Chondrocyte (in vitro differentiated cells): ENCODE data around the gene GGACT. TPM values are rescaled to one million over a fixed set of nuclear protein-coding genes. Genes with fewer than 3 reads are reported as not detected.

ENCODE experiments used
- DNase-seq: peaks from one replicate; pipeline ENCODE4 v3.0.0; 2021; ENCODE audit warnings: mixed read lengths, low spot score
- H3K27ac Mint-ChIP-seq: one replicate; pipeline ENCODE4 v1.8.0; 2021; ENCODE audit warnings: mild to moderate bottlenecking, moderate library complexity, mixed read lengths; ENCODE audit not compliant: unreplicated experiment
- H3K27me3 Mint-ChIP-seq: 2 replicates; pipeline ENCODE4 v1.8.0; 2021; ENCODE audit warnings: low read depth, mixed read lengths
- H3K36me3 Mint-ChIP-seq: 2 replicates; pipeline ENCODE4 v1.8.0; 2021; ENCODE audit warnings: low read depth, mixed read lengths
- H3K4me1 Mint-ChIP-seq: 2 replicates; pipeline ENCODE4 v1.8.0; 2021; ENCODE audit warnings: low read depth, mild to moderate bottlenecking, mixed read lengths
- H3K4me3 Mint-ChIP-seq: one replicate; pipeline ENCODE4 v1.8.0; 2021; ENCODE audit warnings: mild to moderate bottlenecking, moderate library complexity, mixed read lengths; ENCODE audit not compliant: unreplicated experiment
- H3K9me3 Mint-ChIP-seq: 2 replicates; pipeline ENCODE4 v1.8.0; 2021; ENCODE audit warnings: low read depth, mixed read lengths
- CTCF ChIP-seq: fragments of 200-600 bp; sonication (generic); IDR thresholded peaks from 2 replicates; pipeline ENCODE4 v1.5.0; 2021; ENCODE audit warnings: antibody characterized with exemption, mild to moderate bottlenecking, moderate library complexity
- total RNA-seq: library from RNA; stranded (reverse); gene quantifications from 3 replicates; pipeline ENCODE4 v1.2.1, GENCODE V29; 2021

GGACT gene
- total RNA-seq, 1 donor from 2014 or later: 11.3 TPM

GRCh38 chr13:100513987-100514670 lies 74.5 kb downstream of the GGACT start:
- Mint-ChIP-seq H3K36me3 (no peaks in the 10 kb centered on the region), H3K27me3 (no peaks in the 10 kb centered on the region), H3K9me3 (no peaks in the 10 kb centered on the region), H3K4me1 (peaks cover 32% of the 10 kb centered on the region), H3K4me3 (no peak overlapping the region), H3K27ac (peak overlapping the region; percentile 29)
- no peak for DNase-seq
- TF ChIP-seq CTCF: no peak

GRCh38 chr13:100513171-100513570 lies 75.4 kb downstream of the GGACT start:
- no peak overlapping the region for H3K4me3 Mint-ChIP-seq
- H3K4me1 Mint-ChIP-seq: peaks cover 35% of the 10 kb centered on the region
- no peaks in the 10 kb centered on the region for H3K36me3 Mint-ChIP-seq
- H3K27me3 Mint-ChIP-seq: no peaks in the 10 kb centered on the region
- TF ChIP-seq CTCF: no peak
- H3K9me3 Mint-ChIP-seq: no peaks in the 10 kb centered on the region
- DNase-seq: no peak
- H3K27ac Mint-ChIP-seq: peak overlapping the region; percentile 86

GRCh38 chr13:100512422-100512821 lies 76.2 kb downstream of the GGACT start:
- no peak overlapping the region for H3K4me3 Mint-ChIP-seq
- H3K9me3 Mint-ChIP-seq: no peaks in the 10 kb centered on the region
- H3K27me3 Mint-ChIP-seq: no peaks in the 10 kb centered on the region
- H3K27ac Mint-ChIP-seq: peak overlapping the region; percentile 13
- DNase-seq: no peak
- no peak for TF ChIP-seq CTCF
- no peaks in the 10 kb centered on the region for H3K36me3 Mint-ChIP-seq
- peaks cover 35% of the 10 kb centered on the region for H3K4me1 Mint-ChIP-seq

GRCh38 chr13:100511466-100511865 lies 77.1 kb downstream of the GGACT start:
- Mint-ChIP-seq H3K4me1 (peaks cover 35% of the 10 kb centered on the region), H3K9me3 (no peaks in the 10 kb centered on the region), H3K4me3 (no peak overlapping the region), H3K36me3 (no peaks in the 10 kb centered on the region), H3K27ac (no peak overlapping the region), H3K27me3 (no peaks in the 10 kb centered on the region)
- DNase-seq: no peak
- no peak for TF ChIP-seq CTCF

- Mint-ChIP-seq H3K36me3 (no peaks in the 10 kb centered on the region), H3K27me3 (no peaks in the 10 kb centered on the region), H3K9me3 (no peaks in the 10 kb centered on the region), H3K27ac (no peak overlapping the region), H3K4me1 (peaks cover 35% of the 10 kb centered on the region), H3K4me3 (no peak overlapping the region)
- DNase-seq: no peak
- no peak for TF ChIP-seq CTCF
Observed at GRCh38 chr13:100510208-100510957, 78.2 kb downstream of the GGACT start.
